SU-DHL-6 (cell line): ENCODE results near the gene SARDH.

Source experiments
- H2AFZ ChIP-seq: fragments of 200-600 bp; sonication (generic); 2 replicates; pipeline ENCODE4 v1.6.1; 2014; ENCODE audit warnings: low read depth, mild to moderate bottlenecking, moderate library complexity, mixed read lengths, antibody characterized with exemption, low read length; ENCODE audit not compliant: severe bottlenecking
- H3F3A ChIP-seq: fragments of 200-600 bp; shearing (Covaris generic); 2 replicates; pipeline ENCODE4 v1.6.0; 2016; ENCODE audit warnings: antibody characterized with exemption, mild to moderate bottlenecking; ENCODE audit not compliant: insufficient read depth
- H3K27ac ChIP-seq: fragments of 200-600 bp; sonication (generic); 2 replicates; pipeline ENCODE4 v1.5.1; 2016; ENCODE audit warnings: low read depth, mild to moderate bottlenecking, low read length, moderate library complexity, mixed read lengths
- H3K27me3 ChIP-seq: fragments of 200-600 bp; sonication (generic), shearing (Covaris generic); 2 replicates; pipeline ENCODE4 v1.6.0; 2014; ENCODE audit warnings: mild to moderate bottlenecking, low read length
- H3K36me3 ChIP-seq: fragments of 200-600 bp; sonication (generic); 2 replicates; pipeline ENCODE4 v1.6.1; 2014; ENCODE audit warnings: mild to moderate bottlenecking, low read length, mixed read lengths
- H3K4me2 ChIP-seq: fragments of 300-600, 200-600 bp; shearing (Covaris generic), sonication (generic); 2 replicates; pipeline ENCODE4 v1.6.0; 2014; ENCODE audit warnings: low read length, low read depth, mild to moderate bottlenecking; ENCODE audit not compliant: poor library complexity, severe bottlenecking
- H3K4me3 ChIP-seq: fragments of 200-600 bp; sonication (generic); 2 replicates; pipeline ENCODE4 v1.5.1; 2014; ENCODE audit warnings: antibody characterized with exemption, low read length, mild to moderate bottlenecking, mixed read lengths; ENCODE audit not compliant: insufficient read depth, poor library complexity, severe bottlenecking
- H3K79me2 ChIP-seq: fragments of 200-600 bp; sonication (generic); 2 replicates; pipeline ENCODE4 v1.6.1; 2014; ENCODE audit warnings: mild to moderate bottlenecking, low read length, moderate library complexity; ENCODE audit not compliant: insufficient read depth
- H3K9ac ChIP-seq: fragments of 200-600 bp; sonication (generic); 2 replicates; pipeline ENCODE4 v1.7.0; 2014; ENCODE audit warnings: mild to moderate bottlenecking, low read length
- H3K9me2 ChIP-seq: fragments of 200-600 bp; sonication (generic); replicated peaks from 2 replicates; pipeline ENCODE4 v1.6.1; 2014; ENCODE audit warnings: low read length; ENCODE audit not compliant: insufficient read depth
- H3K9me3 ChIP-seq: fragments of 200-600 bp; sonication (generic); 2 replicates; pipeline ENCODE4 v1.6.1; 2014; ENCODE audit warnings: low read length, mixed read lengths; ENCODE audit not compliant: insufficient read depth
- H4K20me1 ChIP-seq: fragments of 200-600 bp; sonication (generic); 2 replicates; pipeline ENCODE4 v1.6.1; 2014; ENCODE audit warnings: low read depth, mild to moderate bottlenecking, antibody characterized with exemption, low read length, moderate library complexity, mixed read lengths
- CTCF ChIP-seq: fragments of 200-600 bp; sonication (generic); IDR thresholded peaks from one replicate; pipeline ENCODE4 v1.5.1; 2017; ENCODE audit warnings: antibody characterized with exemption, mild to moderate bottlenecking, low read length, moderate library complexity; ENCODE audit not compliant: insufficient read depth, poor library complexity, severe bottlenecking
- EZH2phosphoT487 ChIP-seq: fragments of 200-600 bp; sonication (generic), shearing (Covaris generic); conservative IDR thresholded peaks from 2 replicates; pipeline ENCODE4 v1.6.1; 2018; ENCODE audit warnings: mild to moderate bottlenecking, antibody characterized with exemption, low read length, moderate library complexity, mixed read lengths

SARDH gene

GRCh38 chr9:133733796-133734533 lies 4.2 kb downstream of the SARDH start:
- H3K79me2 ChIP-seq: no peaks in the 10 kb centered on the region
- H4K20me1 ChIP-seq: no peaks in the 10 kb centered on the region
- no peaks in the 10 kb centered on the region for H3K27me3 ChIP-seq
- TF ChIP-seq CTCF (no peak), EZH2phosphoT487 (no peak)
- H2AFZ ChIP-seq: no peak overlapping the region
- H3K4me3 ChIP-seq: no peak overlapping the region
- no peaks in the 10 kb centered on the region for H3K9me2 ChIP-seq
- no peaks in the 10 kb centered on the region for H3F3A ChIP-seq
- H3K9ac ChIP-seq: no peak overlapping the region
- H3K27ac ChIP-seq: no peak overlapping the region
- no peaks in the 10 kb centered on the region for H3K36me3 ChIP-seq
- H3K9me3 ChIP-seq: no peaks in the 10 kb centered on the region
- H3K4me2 ChIP-seq: no peak overlapping the region

- Histone ChIP-seq H4K20me1 (no peaks in the 10 kb centered on the region), H3K9me2 (no peaks in the 10 kb centered on the region), H2AFZ (no peak overlapping the region), H3K27me3 (no peaks in the 10 kb centered on the region), H3K9me3 (no peaks in the 10 kb centered on the region), H3K36me3 (no peaks in the 10 kb centered on the region), H3K27ac (no peak overlapping the region), H3K4me2 (no peak overlapping the region), H3F3A (no peaks in the 10 kb centered on the region), H3K9ac (no peak overlapping the region), H3K4me3 (no peak overlapping the region), H3K79me2 (no peaks in the 10 kb centered on the region)
- TF ChIP-seq CTCF: no peak
- TF ChIP-seq EZH2phosphoT487: no peak
Observed at GRCh38 chr9:133733421-133733795, 4.7 kb downstream of the SARDH start.

GRCh38 chr9:133732639-133733408 lies 5.3 kb downstream of the SARDH start:
- H3F3A ChIP-seq: no peaks in the 10 kb centered on the region
- H4K20me1 ChIP-seq: no peaks in the 10 kb centered on the region
- TF ChIP-seq EZH2phosphoT487: no peak
- H3K4me2 ChIP-seq: no peak overlapping the region
- no peaks in the 10 kb centered on the region for H3K27me3 ChIP-seq
- no peak overlapping the region for H3K27ac ChIP-seq
- H2AFZ ChIP-seq: no peak overlapping the region
- no peaks in the 10 kb centered on the region for H3K9me2 ChIP-seq
- H3K36me3 ChIP-seq: no peaks in the 10 kb centered on the region
- no peak overlapping the region for H3K4me3 ChIP-seq
- no peak overlapping the region for H3K9ac ChIP-seq
- no peaks in the 10 kb centered on the region for H3K79me2 ChIP-seq
- no peaks in the 10 kb centered on the region for H3K9me3 ChIP-seq
